ENCODE data around the gene SETD1B.

DNA sequence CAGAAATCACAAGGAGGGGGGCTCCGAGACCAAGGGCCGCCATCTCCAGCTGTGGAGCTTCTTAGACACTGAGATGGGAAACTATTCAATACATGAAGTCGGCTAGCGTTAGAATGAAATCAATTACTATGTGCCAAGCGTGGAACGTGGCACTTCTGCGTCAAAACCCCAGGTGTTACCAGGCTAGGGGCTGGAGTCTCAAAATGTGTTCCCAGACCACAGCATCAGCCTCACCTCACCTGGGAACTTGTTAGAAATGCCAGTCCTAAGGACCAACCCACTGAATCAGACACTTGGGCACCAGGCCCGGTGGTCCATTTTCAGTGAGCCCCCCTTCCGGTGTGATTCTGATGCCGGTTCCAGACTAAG is 5.0 kb upstream of the SETD1B start:
- no peak for TF ChIP-seq POLR2AphosphoS5 (IDR thresholded peaks at IDR 0.05)
- TF ChIP-seq, protein P1, sequence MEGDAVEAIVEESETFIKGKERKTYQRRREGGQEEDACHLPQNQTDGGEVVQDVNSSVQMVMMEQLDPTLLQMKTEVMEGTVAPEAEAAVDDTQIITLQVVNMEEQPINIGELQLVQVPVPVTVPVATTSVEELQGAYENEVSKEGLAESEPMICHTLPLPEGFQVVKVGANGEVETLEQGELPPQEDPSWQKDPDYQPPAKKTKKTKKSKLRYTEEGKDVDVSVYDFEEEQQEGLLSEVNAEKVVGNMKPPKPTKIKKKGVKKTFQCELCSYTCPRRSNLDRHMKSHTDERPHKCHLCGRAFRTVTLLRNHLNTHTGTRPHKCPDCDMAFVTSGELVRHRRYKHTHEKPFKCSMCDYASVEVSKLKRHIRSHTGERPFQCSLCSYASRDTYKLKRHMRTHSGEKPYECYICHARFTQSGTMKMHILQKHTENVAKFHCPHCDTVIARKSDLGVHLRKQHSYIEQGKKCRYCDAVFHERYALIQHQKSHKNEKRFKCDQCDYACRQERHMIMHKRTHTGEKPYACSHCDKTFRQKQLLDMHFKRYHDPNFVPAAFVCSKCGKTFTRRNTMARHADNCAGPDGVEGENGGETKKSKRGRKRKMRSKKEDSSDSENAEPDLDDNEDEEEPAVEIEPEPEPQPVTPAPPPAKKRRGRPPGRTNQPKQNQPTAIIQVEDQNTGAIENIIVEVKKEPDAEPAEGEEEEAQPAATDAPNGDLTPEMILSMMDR (IDR thresholded peaks at IDR 0.05) = no peak
- TF ChIP-seq POLR2A (IDR thresholded peaks at IDR 0.05; ENCODE audit: low read depth) = no peak
- no peak for TF ChIP-seq EP300 (IDR thresholded peaks at IDR 0.05)
